Measurements from ENCODE around the gene F2RL2.

DNA sequence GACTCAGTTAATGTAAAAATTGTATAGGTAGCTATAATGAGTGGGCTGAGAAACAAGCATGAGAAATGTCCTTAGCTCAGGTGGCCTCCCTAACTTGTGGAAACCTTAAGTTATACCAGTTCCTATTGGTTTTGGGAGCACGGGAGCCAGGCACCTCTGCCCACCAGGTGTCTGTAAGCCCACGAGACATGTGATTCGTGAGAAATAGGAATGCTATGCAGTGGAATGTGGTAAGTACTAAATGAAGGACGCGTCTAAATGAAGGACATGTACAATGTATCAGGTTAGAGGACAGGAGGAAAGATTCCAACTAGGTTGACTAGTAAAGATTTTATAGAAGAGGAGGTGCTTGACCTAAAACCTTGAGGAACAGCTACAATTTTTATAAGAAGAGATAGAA, 46.0 kb upstream of the F2RL2 start:
- no peak for TF ChIP-seq EP300 (conservative IDR thresholded peaks at IDR 0.05; ENCODE audit: poor library complexity, severe bottlenecking)
- no peak for TF ChIP-seq CTCF (IDR thresholded peaks at IDR 0.05; ENCODE audit: poor library complexity, severe bottlenecking)
- no peak for TF ChIP-seq POLR2AphosphoS5 (IDR thresholded peaks at IDR 0.05)
- no peak for TF ChIP-seq EZH2 (IDR thresholded peaks at IDR 0.05; ENCODE audit: borderline replicate concordance, insufficient read depth, low read length, poor library complexity, severe bottlenecking)
- TF ChIP-seq TAF1 (IDR thresholded peaks at IDR 0.05; ENCODE audit: low read depth) = no peak

Data from neural cell (in vitro differentiated cells).